ENCODE results near the gene GAA. TPM values are rescaled to one million over a fixed set of nuclear protein-coding genes. Genes with fewer than 3 reads are reported as not detected.

GAA gene
- total and polyA plus RNA-seq, 4 donors, result 21.3 to 58.7 (median 37.0) TPM

DNA sequence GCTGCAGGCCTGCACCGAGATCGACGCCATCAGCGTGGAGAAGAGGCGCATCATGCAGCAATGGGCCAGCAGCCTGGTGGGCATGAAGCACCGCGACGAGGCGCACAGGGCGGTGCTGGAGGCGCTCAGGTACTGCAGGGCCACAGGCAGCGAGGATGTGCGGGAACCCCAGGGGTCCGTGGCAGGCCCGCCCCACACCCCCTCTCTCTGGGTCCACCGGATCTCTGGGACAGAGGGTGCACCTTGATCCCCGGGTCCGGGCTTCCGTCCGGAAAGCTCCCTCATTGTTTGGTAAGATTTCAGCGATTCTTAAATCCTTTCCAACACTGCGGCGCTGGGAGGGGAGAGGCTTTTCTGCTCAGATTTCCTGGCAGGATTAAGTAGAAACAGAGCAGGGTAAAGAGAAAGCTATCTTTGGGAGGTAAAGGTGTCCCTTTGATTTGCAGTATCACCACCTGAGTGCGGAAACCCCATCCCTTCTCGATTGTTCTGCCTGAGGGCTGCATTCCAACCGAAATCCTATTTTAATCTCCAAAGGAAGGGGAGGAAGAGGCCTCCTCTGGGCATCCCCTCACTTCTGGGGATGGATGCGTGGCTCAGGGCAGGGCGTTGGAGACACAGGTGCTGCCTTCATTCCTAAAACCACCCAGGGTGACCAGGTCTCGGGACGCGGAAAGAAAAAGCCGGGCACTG is 35.8 kb upstream of the GAA start:
- Histone ChIP-seq H3K9me3 (ENCODE audit: control insufficient read depth in 4 of 4, low read length in 3 of 4) (no peaks in the 10 kb centered on the region), H3K27ac (ENCODE audit: low read depth in 1 of 2, low read length in 2 of 2) (no peak overlapping the region), H3K4me1 (ENCODE audit: control insufficient read depth in 4 of 4, insufficient read depth in 4 of 4, low read length in 3 of 4) (peaks cover 0 to 14% (median 10%) of the 10 kb centered on the region in 4 donors), H3K27me3 (ENCODE audit: control insufficient read depth in 4 of 4, insufficient read depth in 4 of 4, low read length in 3 of 4) (no peaks in the 10 kb centered on the region), H3K4me3 (ENCODE audit: low read depth in 1 of 3, low read length in 3 of 3) (no peak overlapping the region), H3K36me3 (ENCODE audit: control insufficient read depth in 4 of 4, insufficient read depth in 3 of 4, low read depth in 1 of 4, low read length in 3 of 4) (no peaks in the 10 kb centered on the region), H3K9ac (ENCODE audit: low read depth in 1 of 2, low read length in 2 of 2) (no peak overlapping the region)
- no peak for DNase-seq (ENCODE audit: low spot score)
- 88% methylated on average over 32 of the region's 32 CpGs for WGBS
- TF ChIP-seq GABPA (IDR thresholded peaks at IDR 0.05 in 1 of 2, conservative IDR thresholded peaks at IDR 0.05 in 1 of 2), result no peak
- no peak for TF ChIP-seq YY1 (IDR thresholded peaks at IDR 0.05)
- no peak for TF ChIP-seq EGR1 (IDR thresholded peaks at IDR 0.05; ENCODE audit: low read depth in 2 of 2)
- TF ChIP-seq, protein P1, sequence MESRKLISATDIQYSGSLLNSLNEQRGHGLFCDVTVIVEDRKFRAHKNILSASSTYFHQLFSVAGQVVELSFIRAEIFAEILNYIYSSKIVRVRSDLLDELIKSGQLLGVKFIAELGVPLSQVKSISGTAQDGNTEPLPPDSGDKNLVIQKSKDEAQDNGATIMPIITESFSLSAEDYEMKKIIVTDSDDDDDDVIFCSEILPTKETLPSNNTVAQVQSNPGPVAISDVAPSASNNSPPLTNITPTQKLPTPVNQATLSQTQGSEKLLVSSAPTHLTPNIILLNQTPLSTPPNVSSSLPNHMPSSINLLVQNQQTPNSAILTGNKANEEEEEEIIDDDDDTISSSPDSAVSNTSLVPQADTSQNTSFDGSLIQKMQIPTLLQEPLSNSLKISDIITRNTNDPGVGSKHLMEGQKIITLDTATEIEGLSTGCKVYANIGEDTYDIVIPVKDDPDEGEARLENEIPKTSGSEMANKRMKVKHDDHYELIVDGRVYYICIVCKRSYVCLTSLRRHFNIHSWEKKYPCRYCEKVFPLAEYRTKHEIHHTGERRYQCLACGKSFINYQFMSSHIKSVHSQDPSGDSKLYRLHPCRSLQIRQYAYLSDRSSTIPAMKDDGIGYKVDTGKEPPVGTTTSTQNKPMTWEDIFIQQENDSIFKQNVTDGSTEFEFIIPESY (IDR thresholded peaks at IDR 0.05), result no peak
- TF ChIP-seq TAF1 (conservative IDR thresholded peaks at IDR 0.05), result no peak
- TF ChIP-seq JUND (IDR thresholded peaks at IDR 0.05), result no peak

DNA sequence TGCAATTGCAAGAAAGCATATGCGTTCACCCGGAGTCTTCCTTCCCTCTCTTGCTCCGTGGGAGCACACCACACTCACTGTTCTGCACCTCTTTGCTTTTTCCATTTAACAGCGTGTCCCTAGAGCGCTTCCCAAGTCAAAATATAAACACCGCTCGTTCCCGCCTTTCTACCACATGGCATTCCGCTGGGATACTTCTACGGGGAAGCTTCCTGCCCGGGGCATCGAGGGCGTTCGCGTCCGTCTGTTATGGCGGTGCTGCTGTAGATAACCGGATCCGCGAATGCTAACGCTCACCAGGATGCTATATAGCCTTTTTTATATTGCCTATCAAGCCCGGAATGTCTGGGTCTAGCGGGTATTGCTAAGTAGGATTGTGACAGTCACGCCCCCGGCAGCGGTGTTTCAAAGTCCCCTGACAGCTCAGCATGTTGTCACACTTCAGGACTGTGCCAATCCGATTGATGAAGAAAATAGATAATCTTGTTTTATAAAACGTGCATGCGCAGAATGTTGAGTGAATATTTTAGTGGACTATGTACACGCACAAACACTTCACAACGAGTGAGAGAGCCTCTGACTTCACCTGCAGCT is 33.9 kb upstream of the GAA start:
- no peak for DNase-seq (ENCODE audit: low spot score)
- WGBS, result 94% methylated on average over 31 of the region's 31 CpGs
- TF ChIP-seq YY1 (IDR thresholded peaks at IDR 0.05) (no peak), HNF4G (IDR thresholded peaks at IDR 0.05) (no peak), NR2F2 (IDR thresholded peaks at IDR 0.05) (no peak), FOXA2 (IDR thresholded peaks at IDR 0.05) (no peak), SP1 (IDR thresholded peaks at IDR 0.05) (no peak), EGR1 (IDR thresholded peaks at IDR 0.05; ENCODE audit: low read depth in 2 of 2) (no peak), FOXA1 (IDR thresholded peaks at IDR 0.05) (no peak), TAF1 (conservative IDR thresholded peaks at IDR 0.05) (no peak), GABPA (IDR thresholded peaks at IDR 0.05 in 1 of 2, conservative IDR thresholded peaks at IDR 0.05 in 1 of 2) (no peak)
- TF ChIP-seq, protein P2, sequence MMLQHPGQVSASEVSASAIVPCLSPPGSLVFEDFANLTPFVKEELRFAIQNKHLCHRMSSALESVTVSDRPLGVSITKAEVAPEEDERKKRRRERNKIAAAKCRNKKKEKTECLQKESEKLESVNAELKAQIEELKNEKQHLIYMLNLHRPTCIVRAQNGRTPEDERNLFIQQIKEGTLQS (IDR thresholded peaks at IDR 0.05), result no peak
- TF ChIP-seq, protein P3, sequence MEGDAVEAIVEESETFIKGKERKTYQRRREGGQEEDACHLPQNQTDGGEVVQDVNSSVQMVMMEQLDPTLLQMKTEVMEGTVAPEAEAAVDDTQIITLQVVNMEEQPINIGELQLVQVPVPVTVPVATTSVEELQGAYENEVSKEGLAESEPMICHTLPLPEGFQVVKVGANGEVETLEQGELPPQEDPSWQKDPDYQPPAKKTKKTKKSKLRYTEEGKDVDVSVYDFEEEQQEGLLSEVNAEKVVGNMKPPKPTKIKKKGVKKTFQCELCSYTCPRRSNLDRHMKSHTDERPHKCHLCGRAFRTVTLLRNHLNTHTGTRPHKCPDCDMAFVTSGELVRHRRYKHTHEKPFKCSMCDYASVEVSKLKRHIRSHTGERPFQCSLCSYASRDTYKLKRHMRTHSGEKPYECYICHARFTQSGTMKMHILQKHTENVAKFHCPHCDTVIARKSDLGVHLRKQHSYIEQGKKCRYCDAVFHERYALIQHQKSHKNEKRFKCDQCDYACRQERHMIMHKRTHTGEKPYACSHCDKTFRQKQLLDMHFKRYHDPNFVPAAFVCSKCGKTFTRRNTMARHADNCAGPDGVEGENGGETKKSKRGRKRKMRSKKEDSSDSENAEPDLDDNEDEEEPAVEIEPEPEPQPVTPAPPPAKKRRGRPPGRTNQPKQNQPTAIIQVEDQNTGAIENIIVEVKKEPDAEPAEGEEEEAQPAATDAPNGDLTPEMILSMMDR (IDR thresholded peaks at IDR 0.05; ENCODE audit: low read depth, low read length, missing input control), result no peak
- TF ChIP-seq, protein P1 (IDR thresholded peaks at IDR 0.05), result no peak

More for the DNA sequence above, 33.9 kb upstream of the GAA start:
- no peak overlapping the region for H3K4me3 ChIP-seq (ENCODE audit: low read depth in 1 of 3, low read length in 3 of 3)
- no peak overlapping the region for H3K9ac ChIP-seq (ENCODE audit: low read depth in 1 of 2, low read length in 2 of 2)
- no peaks in the 10 kb centered on the region for H3K27me3 ChIP-seq (ENCODE audit: control insufficient read depth in 4 of 4, insufficient read depth in 4 of 4, low read length in 3 of 4)
- no peaks in the 10 kb centered on the region for H3K36me3 ChIP-seq (ENCODE audit: control insufficient read depth in 4 of 4, insufficient read depth in 3 of 4, low read depth in 1 of 4, low read length in 3 of 4)
- no peak overlapping the region for H3K27ac ChIP-seq (ENCODE audit: low read depth in 1 of 2, low read length in 2 of 2)
- H3K4me1 ChIP-seq (ENCODE audit: control insufficient read depth in 4 of 4, insufficient read depth in 4 of 4, low read length in 3 of 4), result peaks cover 0 to 22% (median 13%) of the 10 kb centered on the region in 4 donors
- H3K9me3 ChIP-seq (ENCODE audit: control insufficient read depth in 4 of 4, low read length in 3 of 4), result no peaks in the 10 kb centered on the region
